Endothelial cell of umbilical vein (primary cell): ENCODE measurements around the gene FAM237A.

Source experiments
- CTCF ChIP-seq, 2 donors: IDR thresholded peaks; 1 replicate in 1 of 2; 2 replicates in 1 of 2; pipeline ENCODE4 v1.5.1; 2011; ENCODE audit warnings: low read length in 2 of 2, mild to moderate bottlenecking in 2 of 2, moderate library complexity in 2 of 2, control low read depth in 1 of 2, inconsistent platforms in 1 of 2, low read depth in 1 of 2; ENCODE audit not compliant: insufficient read depth in 1 of 2; ENCODE audit errors: extremely low read depth in 1 of 2
- FOS ChIP-seq: IDR thresholded peaks from 2 replicates; pipeline ENCODE4 v1.6.1; 2011; ENCODE audit warnings: mild to moderate bottlenecking, low read length, moderate library complexity, borderline replicate concordance; ENCODE audit not compliant: insufficient read depth
- MYC ChIP-seq: IDR thresholded peaks from one replicate; pipeline ENCODE4 v1.6.1; 2011; ENCODE audit warnings: mild to moderate bottlenecking, low read depth, low read length
- POLR2A ChIP-seq: IDR thresholded peaks from 2 replicates; pipeline ENCODE4 v1.6.1; 2012; ENCODE audit warnings: low read depth, mild to moderate bottlenecking, control low read depth, low read length
- POLR2AphosphoS5 ChIP-seq: IDR thresholded peaks from 2 replicates; pipeline ENCODE4 v1.6.1; 2012; ENCODE audit warnings: low read depth, mild to moderate bottlenecking, control low read depth, low read length, moderate library complexity; ENCODE audit not compliant: insufficient read depth

GRCh38 chr2:206698811-206699210 is 56.5 kb downstream of the FAM237A start:
- TF ChIP-seq FOS (no peak), CTCF (IDR thresholded peaks at IDR 0.05; ENCODE audit: extremely low read depth in 1 of 2, insufficient read depth in 1 of 2, low read depth in 1 of 2, low read length in 2 of 2) (no peak), POLR2AphosphoS5 (no peak), MYC (no peak), POLR2A (no peak)
